A673 (cell line): ENCODE results near the gene ZNF205. TPM values are rescaled to one million over a fixed set of nuclear protein-coding genes. Genes with fewer than 3 reads are reported as not detected.
"Not testable (repeated sequence)": the region's sequence is repeated elsewhere in the genome, so short reads cannot be mapped to it uniquely, and the experiment has no call there.

Source experiments
- BruUV-seq: library from RNA; stranded (reverse); fragments of 400-500 nt; replicated peaks from 2 replicates; lab custom pipeline; 2021; lab: Mats Ljungman, UMichigan
- CTCF ChIA-PET: fragments of 300-600 bp; sonication (Branson Sonifier 250); formaldehyde crosslinking; loops from one replicate; lab custom pipeline; 2022; ENCODE audit warnings: antibody characterized with exemption; lab: Charles Lee
- POLR2A ChIA-PET: fragments of 300-600 bp; sonication (Branson Sonifier 250); formaldehyde crosslinking; loops from one replicate; lab custom pipeline; 2022; ENCODE audit warnings: antibody characterized with exemption; ENCODE audit not compliant: low non-redundant PET; lab: Charles Lee
- DNase-seq: peaks from one replicate; pipeline ENCODE4 v3.0.0-alpha.2; 2015; ENCODE audit warnings: low spot score
- H3K27ac ChIP-seq: fragments of 200-600 bp; sonication (generic); 2 replicates; pipeline ENCODE4 v1.5.1; 2016; ENCODE audit warnings: mixed run types, low read depth, mild to moderate bottlenecking, mixed read lengths, antibody characterized with exemption, low read length; ENCODE audit not compliant: poor library complexity, severe bottlenecking
- H3K27me3 ChIP-seq: fragments of 200-600 bp; sonication (generic); replicated peaks from 2 replicates; pipeline ENCODE4 v1.6.1; 2017; ENCODE audit warnings: mixed run types, low read depth, mild to moderate bottlenecking, mixed read lengths, antibody characterized with exemption, low read length; ENCODE audit not compliant: insufficient read depth, poor library complexity
- H3K36me3 ChIP-seq: fragments of 200-600 bp; sonication (generic); 2 replicates; pipeline ENCODE4 v1.6.1; 2016; ENCODE audit warnings: mixed run types, mild to moderate bottlenecking, mixed read lengths, antibody characterized with exemption, low read length; ENCODE audit not compliant: insufficient read depth, poor library complexity, severe bottlenecking
- H3K4me1 ChIP-seq: fragments of 200-600 bp; sonication (generic); 2 replicates; pipeline ENCODE4 v1.6.1; 2017; ENCODE audit warnings: mixed run types, mild to moderate bottlenecking, mixed read lengths, antibody characterized with exemption, low read length; ENCODE audit not compliant: insufficient read depth, poor library complexity, severe bottlenecking
- H3K4me3 ChIP-seq: fragments of 200-600 bp; sonication (generic); 2 replicates; pipeline ENCODE4 v1.5.1; 2016; ENCODE audit warnings: low read depth, mixed run types, mild to moderate bottlenecking, mixed read lengths, low read length; ENCODE audit not compliant: poor library complexity, severe bottlenecking
- H3K9me3 ChIP-seq: fragments of 200-600 bp; sonication (generic); 2 replicates; pipeline ENCODE4 v1.6.1; 2016; ENCODE audit warnings: mixed run types, low read depth, mild to moderate bottlenecking, mixed read lengths, antibody characterized with exemption, low read length; ENCODE audit not compliant: poor library complexity, severe bottlenecking
- CTCF ChIP-seq: fragments of 300-800, 200-600 bp; sonication (generic); conservative IDR thresholded peaks from 2 replicates; pipeline ENCODE4 v1.5.1; 2017; ENCODE audit warnings: low read depth, mild to moderate bottlenecking, antibody characterized with exemption, low read length, moderate library complexity, mixed read lengths
- EZH2 ChIP-seq: fragments of 200-600 bp; sonication (generic); IDR thresholded peaks from 2 replicates; pipeline ENCODE4 v1.6.1; 2017; ENCODE audit warnings: borderline replicate concordance, low read depth, mild to moderate bottlenecking, mixed read lengths, antibody characterized with exemption, low read length; ENCODE audit not compliant: poor library complexity, severe bottlenecking
- intact Hi-C: fragments of 100-400 bp; cut with micrococcal nuclease; formaldehyde crosslinking; loops from one replicate; pipeline ENCODE4 v1.10.0; 2022; ENCODE audit not compliant: unreplicated experiment
- total RNA-seq: library from RNA; stranded (reverse); gene quantifications from 2 replicates; pipeline ENCODE4 v1.2.3, GENCODE V29; 2021

The ZNF205 gene
- total RNA-seq, 1 experiment from 2014 or later, result 19.0 TPM

GRCh38 chr16:3137267-3137666 lies 24.9 kb downstream of the ZNF205 start:
- ChIA-PET CTCF (no interaction called here), POLR2A (no interaction called here)
- H3K27ac ChIP-seq, result no peak overlapping the region
- no peak for DNase-seq
- H3K9me3 ChIP-seq, result no peaks in the 10 kb centered on the region
- no peak overlapping the region for H3K4me3 ChIP-seq
- intact Hi-C loops, result no loop called here
- H3K4me1 ChIP-seq, result peaks cover 6% of the 10 kb centered on the region
- H3K36me3 ChIP-seq, result peaks cover 5% of the 10 kb centered on the region
- TF ChIP-seq EZH2 (no peak), CTCF (no peak)
- no TSS peak for BruUV-seq
- H3K27me3 ChIP-seq, result no peaks in the 10 kb centered on the region

- POLR2A ChIA-PET, result no interaction called here
- Histone ChIP-seq H3K36me3 (peaks cover 5% of the 10 kb centered on the region), H3K4me1 (peaks cover 6% of the 10 kb centered on the region), H3K27me3 (no peaks in the 10 kb centered on the region), H3K9me3 (no peaks in the 10 kb centered on the region), H3K4me3 (no peak overlapping the region), H3K27ac (no peak overlapping the region)
- intact Hi-C loops, result no loop called here
- CTCF ChIA-PET, result no interaction called here
- no peak for DNase-seq
- BruUV-seq, result no TSS peak
- TF ChIP-seq EZH2 (no peak), CTCF (no peak)
Measured at GRCh38 chr16:3138342-3138741, 26.0 kb downstream of the ZNF205 start.

GRCh38 chr16:3138823-3139426 lies 26.5 kb downstream of the ZNF205 start:
- H3K4me3 ChIP-seq, result no peak overlapping the region
- CTCF ChIA-PET, result no interaction called here
- TF ChIP-seq EZH2 (no peak), CTCF (no peak)
- peaks cover 6% of the 10 kb centered on the region for H3K4me1 ChIP-seq
- no TSS peak for BruUV-seq
- H3K27me3 ChIP-seq, result no peaks in the 10 kb centered on the region
- DNase-seq, result no peak
- H3K27ac ChIP-seq, result no peak overlapping the region
- H3K9me3 ChIP-seq, result no peaks in the 10 kb centered on the region
- H3K36me3 ChIP-seq, result peaks cover 5% of the 10 kb centered on the region
- intact Hi-C loops, result no loop called here
- POLR2A ChIA-PET, result no interaction called here

DNA sequence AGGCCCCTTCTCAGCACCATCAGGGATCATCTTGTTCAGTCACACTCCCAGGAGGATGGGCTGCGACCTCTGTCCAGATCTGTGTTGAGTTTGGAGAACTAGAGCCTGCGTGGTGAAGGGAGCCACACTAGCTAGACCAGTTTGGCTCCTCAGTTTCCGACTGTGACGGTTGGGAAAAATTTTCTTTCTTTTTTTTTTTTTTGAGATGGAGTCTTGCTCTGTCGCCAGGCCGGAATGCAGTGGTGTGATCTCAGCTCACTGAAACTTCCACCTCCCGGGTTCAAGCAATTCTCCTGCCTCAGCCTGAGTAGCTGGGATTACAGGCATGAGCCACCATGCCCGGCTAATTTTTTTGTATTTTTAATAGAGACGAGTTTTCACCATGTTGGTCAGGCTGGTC lies 27.2 kb downstream of the ZNF205 start:
- H3K36me3 ChIP-seq, BruUV-seq, POLR2A ChIA-PET, H3K4me3 ChIP-seq, H3K4me1 ChIP-seq, DNase-seq, intact Hi-C loops, CTCF ChIA-PET, H3K27me3 ChIP-seq, H3K27ac ChIP-seq, H3K9me3 ChIP-seq: not testable (repeated sequence)
